A549 treated with RU486 at 1 μM for 4 hours (cell line): Measurements from ENCODE around the gene PRKAB1. TPM values are rescaled to one million over a fixed set of nuclear protein-coding genes. Genes with fewer than 3 reads are reported as not detected.

ENCODE experiments used
- total RNA-seq: library from RNA; stranded (reverse); fragments of 200-300 nt; extraction: Qiagen RNA extraction; gene quantifications from 5 replicates; pipeline ENCODE4 v1.2.3, GENCODE V29; 2022; ENCODE audit warnings: low read depth

Gene PRKAB1
- 33.1 to 35.6 TPM (median 33.9 TPM) in 5 replicates for total RNA-seq

GRCh38 chr12:119667577-119668323, at the start of gene PRKAB1:
Gene PRKAB1 (plus strand): TSS chr12:119668133. CDS start chr12:119668245, 112 bp downstream.

Other genes starting within 250 kb of the PRKAB1 start
- 0.06 to 0.13 TPM (median 0.07 TPM) in 3 of 5 replicates, not detected in the others for gene TMEM233, start 74.4 kb upstream of the PRKAB1 start, total RNA-seq
- gene CIT, start 209.2 kb downstream of the PRKAB1 start, total RNA-seq: 8.5 to 13.5 TPM (median 12.2 TPM) in 5 replicates